Vagina (tissue), 2 donors: ENCODE measurements around the gene EFCAB6.

ENCODE experiments used
- CTCF ChIP-seq, 3 experiments: fragments of 450-650 bp in 2 of 3; fragments of 200-600 bp in 1 of 3; sonication (generic) in 1 of 3; IDR thresholded peaks; one replicate each; pipeline ENCODE4 v1.5.1; 2017 to 2019; ENCODE audit warnings: antibody characterized with exemption in 3 of 3, mild to moderate bottlenecking in 2 of 3, moderate library complexity in 2 of 3
- POLR2A ChIP-seq, 2 donors: fragments of 450-650 bp; IDR thresholded peaks; one replicate each; pipeline ENCODE4 v1.6.1; 2017; ENCODE audit warnings: antibody characterized with exemption in 2 of 2, mild to moderate bottlenecking in 2 of 2, moderate library complexity in 2 of 2

- TF ChIP-seq CTCF (IDR thresholded peaks at IDR 0.05) = no peak
- no peak for TF ChIP-seq POLR2A (IDR thresholded peaks at IDR 0.05)
Observed at GRCh38 chr22:43859176-43859575, 47.1 kb upstream of the EFCAB6 start.
